Measurements from ENCODE around the gene PUS1. TPM values are rescaled to one million over a fixed set of nuclear protein-coding genes. Genes with fewer than 3 reads are reported as not detected.

PUS1 gene
- total RNA-seq, 1 experiment from 2014 or later = 77.3 TPM

DNA sequence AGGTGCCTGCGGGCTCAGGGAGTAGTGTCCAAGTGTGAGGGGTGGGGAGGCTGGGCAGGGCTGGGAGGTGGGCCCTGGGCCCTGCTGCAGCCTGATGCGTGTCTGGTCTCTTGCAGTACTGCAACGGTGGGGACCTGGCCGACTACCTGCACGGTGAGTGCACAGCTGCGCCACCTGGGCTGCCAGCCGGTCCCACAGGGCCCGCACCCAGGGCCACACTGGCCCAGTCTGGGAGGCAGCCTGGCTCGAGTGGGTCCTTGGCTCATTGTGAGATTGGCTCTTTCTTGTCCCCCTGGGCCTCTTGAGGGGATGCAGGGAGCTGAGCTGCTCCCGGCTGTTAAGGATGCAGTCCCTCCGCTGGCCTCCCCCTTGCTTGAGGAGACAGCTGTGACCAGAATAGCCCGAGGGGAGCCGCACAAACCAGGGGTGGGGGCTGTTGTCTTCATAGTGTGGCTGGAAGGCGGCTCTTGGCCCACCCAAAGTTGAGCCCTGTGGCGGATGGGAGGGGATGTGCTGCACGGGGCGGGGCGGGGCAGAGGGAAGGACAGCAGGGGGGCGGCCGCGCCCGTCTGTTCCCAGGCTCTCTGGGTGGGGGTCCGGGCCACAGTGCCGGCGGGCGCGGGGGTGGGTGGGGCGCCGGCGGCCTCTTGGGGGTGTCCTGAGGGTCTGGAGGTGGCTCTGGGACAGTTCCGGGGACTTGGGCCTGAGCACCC is 21.5 kb upstream of the PUS1 start:
- CTCF ChIA-PET = no interaction called here
- no peak for DNase-seq (ENCODE audit: low read depth, low spot score)
- no peak for ATAC-seq
- no peak overlapping the region for H3K4me2 ChIP-seq (ENCODE audit: low read length)
- H3K27ac ChIP-seq (ENCODE audit: low read depth, low read length) = no peak overlapping the region
- peaks cover 7 to 8% of the 10 kb centered on the region in 2 experiments for H3K4me1 ChIP-seq (ENCODE audit: control insufficient read depth in 1 of 2, insufficient read depth in 2 of 2, low read length in 2 of 2)
- no peak overlapping the region for H2AFZ ChIP-seq (ENCODE audit: low read depth, low read length, poor library complexity, severe bottlenecking)
- H4K20me1 ChIP-seq (ENCODE audit: insufficient read depth) = no peaks in the 10 kb centered on the region
- no peak for TF ChIP-seq TCF7L2 (IDR thresholded peaks at IDR 0.05; ENCODE audit: borderline replicate concordance, extremely low read depth, insufficient read depth, insufficient read length)
- TF ChIP-seq, protein P1, sequence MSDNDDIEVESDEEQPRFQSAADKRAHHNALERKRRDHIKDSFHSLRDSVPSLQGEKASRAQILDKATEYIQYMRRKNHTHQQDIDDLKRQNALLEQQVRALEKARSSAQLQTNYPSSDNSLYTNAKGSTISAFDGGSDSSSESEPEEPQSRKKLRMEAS (IDR thresholded peaks at IDR 0.05) = no peak
- TF ChIP-seq SRF (IDR thresholded peaks at IDR 0.05; ENCODE audit: low read depth) = no peak
- TF ChIP-seq, protein P2, sequence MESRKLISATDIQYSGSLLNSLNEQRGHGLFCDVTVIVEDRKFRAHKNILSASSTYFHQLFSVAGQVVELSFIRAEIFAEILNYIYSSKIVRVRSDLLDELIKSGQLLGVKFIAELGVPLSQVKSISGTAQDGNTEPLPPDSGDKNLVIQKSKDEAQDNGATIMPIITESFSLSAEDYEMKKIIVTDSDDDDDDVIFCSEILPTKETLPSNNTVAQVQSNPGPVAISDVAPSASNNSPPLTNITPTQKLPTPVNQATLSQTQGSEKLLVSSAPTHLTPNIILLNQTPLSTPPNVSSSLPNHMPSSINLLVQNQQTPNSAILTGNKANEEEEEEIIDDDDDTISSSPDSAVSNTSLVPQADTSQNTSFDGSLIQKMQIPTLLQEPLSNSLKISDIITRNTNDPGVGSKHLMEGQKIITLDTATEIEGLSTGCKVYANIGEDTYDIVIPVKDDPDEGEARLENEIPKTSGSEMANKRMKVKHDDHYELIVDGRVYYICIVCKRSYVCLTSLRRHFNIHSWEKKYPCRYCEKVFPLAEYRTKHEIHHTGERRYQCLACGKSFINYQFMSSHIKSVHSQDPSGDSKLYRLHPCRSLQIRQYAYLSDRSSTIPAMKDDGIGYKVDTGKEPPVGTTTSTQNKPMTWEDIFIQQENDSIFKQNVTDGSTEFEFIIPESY (IDR thresholded peaks at IDR 0.05; ENCODE audit: extremely low read depth, insufficient replicate concordance, low read length) = no peak
- TF ChIP-seq CBX3 (IDR thresholded peaks at IDR 0.05; ENCODE audit: low read depth) = no peak
- no peak for TF ChIP-seq SP1 (IDR thresholded peaks at IDR 0.05; ENCODE audit: low read depth)
- TF ChIP-seq EZH2 (IDR thresholded peaks at IDR 0.05) = no peak
- no peak for TF ChIP-seq FOSL1 (IDR thresholded peaks at IDR 0.05; ENCODE audit: low read depth)
- no peak for TF ChIP-seq CEBPB (IDR thresholded peaks at IDR 0.05; ENCODE audit: low read depth)
- intact Hi-C loops (cut with micrococcal nuclease) = no loop called here
- H3K9me3 ChIP-seq (ENCODE audit: control insufficient read depth in 1 of 2, insufficient read depth in 1 of 2, low read depth in 1 of 2, low read length in 2 of 2) = no peaks in the 10 kb centered on the region
- no TSS peak for BruUV-seq (replicated peaks)
- POLR2A ChIA-PET = no interaction called here
- no peaks in the 10 kb centered on the region for H3K79me2 ChIP-seq (ENCODE audit: insufficient read depth, low read length)
- RAD21 ChIA-PET (ENCODE audit: low non-redundant PET in 1 of 2, low total read pairs in 2 of 2, uncharacterized antibody in 2 of 2, unreplicated experiment in 2 of 2) = no interaction called here
- no peak overlapping the region for H3K9ac ChIP-seq (ENCODE audit: low read length)
- no peak overlapping the region for H3K4me3 ChIP-seq (replicated peaks in 1 of 2; ENCODE audit: low read depth in 1 of 2, low read length in 2 of 2)
- H3K27me3 ChIP-seq (ENCODE audit: insufficient read depth, low read length) = no peaks in the 10 kb centered on the region
- H3K36me3 ChIP-seq (ENCODE audit: control insufficient read depth in 1 of 2, insufficient read depth in 2 of 2, low read length in 2 of 2) = no peaks in the 10 kb centered on the region; a peak in 1 of 4 replicates
- no peaks in the 10 kb centered on the region for H3K9me2 ChIP-seq (ENCODE audit: insufficient read depth)

Data from HCT116 (cell line).